Ishikawa (cell line): ENCODE measurements around the gene NEURL2.

Experiments
- CEBPB ChIP-seq: IDR thresholded peaks from 2 replicates; pipeline ENCODE4 v1.6.1; 2012
- CREB1 ChIP-seq: IDR thresholded peaks from 2 replicates; pipeline ENCODE4 v1.6.1; 2012; ENCODE audit warnings: low read depth
- EGR1 ChIP-seq: IDR thresholded peaks from 2 replicates; pipeline ENCODE4 v1.6.1; 2012
- EP300 ChIP-seq: IDR thresholded peaks from 2 replicates; pipeline ENCODE4 v1.6.1; 2012; ENCODE audit warnings: borderline replicate concordance
- FOXM1 ChIP-seq: IDR thresholded peaks from 2 replicates; pipeline ENCODE4 v1.6.1; 2012; ENCODE audit warnings: low read depth, borderline replicate concordance
- NFIC ChIP-seq: IDR thresholded peaks from 2 replicates; pipeline ENCODE4 v1.6.1; 2012
- RAD21 ChIP-seq: IDR thresholded peaks from 2 replicates; pipeline ENCODE4 v1.6.1; 2012; ENCODE audit warnings: low read depth
- TAF1 ChIP-seq: IDR thresholded peaks from 2 replicates; pipeline ENCODE4 v1.6.1; 2012; ENCODE audit warnings: low read depth, mild to moderate bottlenecking
- TCF12 ChIP-seq: IDR thresholded peaks from 2 replicates; pipeline ENCODE4 v1.6.1; 2012; ENCODE audit warnings: low read depth
- ZBTB7A ChIP-seq: IDR thresholded peaks from 2 replicates; pipeline ENCODE4 v1.6.1; 2012; ENCODE audit warnings: low read depth
- TF ChIP-seq, protein P1 (sequence below): IDR thresholded peaks from 2 replicates; pipeline ENCODE4 v1.6.1; 2012
- TF ChIP-seq, protein P2 (sequence below): IDR thresholded peaks from 2 replicates; pipeline ENCODE4 v1.6.1; 2012; ENCODE audit warnings: low read depth, mild to moderate bottlenecking
- TF ChIP-seq, protein P3 (sequence below): IDR thresholded peaks from 2 replicates; pipeline ENCODE4 v1.6.1; 2012

- TF ChIP-seq EP300 (no peak), TAF1 (no peak), CREB1 (no peak), FOXM1 (no peak), EGR1 (no peak), RAD21 (no peak), CEBPB (no peak), NFIC (peak; percentile 55; the same call in 1 of the 2 replicates), ZBTB7A (no peak), TCF12 (no peak)
- TF ChIP-seq, protein P1, sequence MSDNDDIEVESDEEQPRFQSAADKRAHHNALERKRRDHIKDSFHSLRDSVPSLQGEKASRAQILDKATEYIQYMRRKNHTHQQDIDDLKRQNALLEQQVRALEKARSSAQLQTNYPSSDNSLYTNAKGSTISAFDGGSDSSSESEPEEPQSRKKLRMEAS = no peak
- TF ChIP-seq, protein P2, sequence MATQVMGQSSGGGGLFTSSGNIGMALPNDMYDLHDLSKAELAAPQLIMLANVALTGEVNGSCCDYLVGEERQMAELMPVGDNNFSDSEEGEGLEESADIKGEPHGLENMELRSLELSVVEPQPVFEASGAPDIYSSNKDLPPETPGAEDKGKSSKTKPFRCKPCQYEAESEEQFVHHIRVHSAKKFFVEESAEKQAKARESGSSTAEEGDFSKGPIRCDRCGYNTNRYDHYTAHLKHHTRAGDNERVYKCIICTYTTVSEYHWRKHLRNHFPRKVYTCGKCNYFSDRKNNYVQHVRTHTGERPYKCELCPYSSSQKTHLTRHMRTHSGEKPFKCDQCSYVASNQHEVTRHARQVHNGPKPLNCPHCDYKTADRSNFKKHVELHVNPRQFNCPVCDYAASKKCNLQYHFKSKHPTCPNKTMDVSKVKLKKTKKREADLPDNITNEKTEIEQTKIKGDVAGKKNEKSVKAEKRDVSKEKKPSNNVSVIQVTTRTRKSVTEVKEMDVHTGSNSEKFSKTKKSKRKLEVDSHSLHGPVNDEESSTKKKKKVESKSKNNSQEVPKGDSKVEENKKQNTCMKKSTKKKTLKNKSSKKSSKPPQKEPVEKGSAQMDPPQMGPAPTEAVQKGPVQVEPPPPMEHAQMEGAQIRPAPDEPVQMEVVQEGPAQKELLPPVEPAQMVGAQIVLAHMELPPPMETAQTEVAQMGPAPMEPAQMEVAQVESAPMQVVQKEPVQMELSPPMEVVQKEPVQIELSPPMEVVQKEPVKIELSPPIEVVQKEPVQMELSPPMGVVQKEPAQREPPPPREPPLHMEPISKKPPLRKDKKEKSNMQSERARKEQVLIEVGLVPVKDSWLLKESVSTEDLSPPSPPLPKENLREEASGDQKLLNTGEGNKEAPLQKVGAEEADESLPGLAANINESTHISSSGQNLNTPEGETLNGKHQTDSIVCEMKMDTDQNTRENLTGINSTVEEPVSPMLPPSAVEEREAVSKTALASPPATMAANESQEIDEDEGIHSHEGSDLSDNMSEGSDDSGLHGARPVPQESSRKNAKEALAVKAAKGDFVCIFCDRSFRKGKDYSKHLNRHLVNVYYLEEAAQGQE = no peak
- TF ChIP-seq, protein P3, sequence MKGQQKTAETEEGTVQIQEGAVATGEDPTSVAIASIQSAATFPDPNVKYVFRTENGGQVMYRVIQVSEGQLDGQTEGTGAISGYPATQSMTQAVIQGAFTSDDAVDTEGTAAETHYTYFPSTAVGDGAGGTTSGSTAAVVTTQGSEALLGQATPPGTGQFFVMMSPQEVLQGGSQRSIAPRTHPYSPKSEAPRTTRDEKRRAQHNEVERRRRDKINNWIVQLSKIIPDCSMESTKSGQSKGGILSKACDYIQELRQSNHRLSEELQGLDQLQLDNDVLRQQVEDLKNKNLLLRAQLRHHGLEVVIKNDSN = no peak
These were observed 29.6 kb downstream of the NEURL2 start for GRCh38 chr20:45861221-45862075.
